Hepatocyte (in vitro differentiated cells): ENCODE data around the gene MED16. TPM values are rescaled to one million over a fixed set of nuclear protein-coding genes. Genes with fewer than 3 reads are reported as not detected.

Experiments used
- DNase-seq: peaks from one replicate; pipeline ENCODE4 v3.0.0-alpha.2; 2016; ENCODE audit warnings: low spot score
- H2AFZ ChIP-seq: fragments of 200-600 bp; sonication (generic); 2 replicates; pipeline ENCODE4 v1.6.0; 2016; ENCODE audit warnings: antibody characterized with exemption, mild to moderate bottlenecking
- H3K27ac ChIP-seq: fragments of 200-600 bp; sonication (generic); 2 replicates; pipeline ENCODE4 v1.5.1; 2016; ENCODE audit warnings: mild to moderate bottlenecking
- H3K27me3 ChIP-seq: fragments of 200-600 bp; sonication (generic); 2 replicates; pipeline ENCODE4 v1.6.1; 2016
- H3K36me3 ChIP-seq: fragments of 200-600 bp; sonication (generic); replicated peaks from 2 replicates; pipeline ENCODE4 v1.5.1; 2016; ENCODE audit warnings: low read depth; ENCODE audit not compliant: insufficient read depth
- H3K4me1 ChIP-seq: fragments of 200-600 bp; sonication (generic); 2 replicates; pipeline ENCODE4 v1.5.1; 2016; ENCODE audit warnings: mild to moderate bottlenecking, moderate library complexity; ENCODE audit not compliant: insufficient read depth
- H3K4me2 ChIP-seq: fragments of 200-600 bp; sonication (generic); 2 replicates; pipeline ENCODE4 v1.6.0; 2016
- H3K4me3 ChIP-seq: fragments of 200-600 bp; sonication (generic); 2 replicates; pipeline ENCODE4 v1.5.1; 2016; ENCODE audit warnings: mild to moderate bottlenecking
- H3K79me2 ChIP-seq: fragments of 200-600 bp; sonication (generic); 2 replicates; pipeline ENCODE4 v1.6.0; 2017; ENCODE audit warnings: mild to moderate bottlenecking
- H3K9me2 ChIP-seq: fragments of 200-600 bp; sonication (generic); replicated peaks from 2 replicates; pipeline ENCODE4 v1.6.0; 2017; ENCODE audit warnings: mild to moderate bottlenecking; ENCODE audit not compliant: insufficient read depth
- H3K9me3 ChIP-seq: fragments of 200-600 bp; sonication (generic); 2 replicates; pipeline ENCODE4 v1.5.1; 2016; ENCODE audit warnings: low read depth, mild to moderate bottlenecking
- H4K20me1 ChIP-seq: fragments of 200-600 bp; sonication (generic); 2 replicates; pipeline ENCODE4 v1.6.0; 2016; ENCODE audit warnings: mild to moderate bottlenecking; ENCODE audit not compliant: insufficient read depth, poor library complexity, severe bottlenecking
- CTCF ChIP-seq: fragments of 200-600 bp; sonication (generic); IDR thresholded peaks from 2 replicates; pipeline ENCODE4 v1.5.1; 2016; ENCODE audit warnings: antibody characterized with exemption, mild to moderate bottlenecking; ENCODE audit not compliant: poor library complexity
- EZH2 ChIP-seq: fragments of 200-600 bp; sonication (generic); IDR thresholded peaks from 2 replicates; pipeline ENCODE4 v1.6.1; 2016; ENCODE audit warnings: antibody characterized with exemption, mild to moderate bottlenecking, borderline replicate concordance
- EZH2phosphoT487 ChIP-seq: fragments of 200-600 bp; sonication (generic); IDR thresholded peaks from one replicate; pipeline ENCODE4 v1.6.1; 2018; ENCODE audit warnings: antibody characterized with exemption, mild to moderate bottlenecking, low read depth, moderate library complexity; ENCODE audit not compliant: unreplicated experiment, severe bottlenecking
- WGBS: methylation state at CpG from one replicate; pipeline ENCODE4 v1.1.6; 2016; ENCODE audit warnings: low lambda C conversion rate; ENCODE audit errors: missing lambda C conversion rate; 5-methylcytosine and 5-hydroxymethylcytosine counted together
- polyA plus RNA-seq: library from polyadenylated mRNA; unstranded; fragments of >200 nt; fragmentation: Nextera tagmentation; extraction: Ambion mirVana; gene quantifications from 2 replicates; pipeline ENCODE4 v1.2.1, GENCODE V29; 2016
- total RNA-seq: library from RNA; depleted of rRNA; stranded (reverse); fragments of >200 nt; gene quantifications from 2 replicates; pipeline ENCODE4 v1.2.3, GENCODE V29; 2014

The MED16 gene
- total and polyA plus RNA-seq, 2 experiments from 2014 or later: 32.1 to 80.9 TPM

- H2AFZ ChIP-seq: no peak overlapping the region
- no peaks in the 10 kb centered on the region for H3K27me3 ChIP-seq
- no peak for TF ChIP-seq CTCF
- TF ChIP-seq EZH2: no peak
- TF ChIP-seq EZH2phosphoT487: no peak
- H3K9me2 ChIP-seq: no peaks in the 10 kb centered on the region
- 92% methylated on average over 17 of the region's 38 CpGs for WGBS
- no peaks in the 10 kb centered on the region for H3K36me3 ChIP-seq
- H3K9me3 ChIP-seq: no peaks in the 10 kb centered on the region
- DNase-seq: no peak
- H3K4me2 ChIP-seq: no peak overlapping the region
- no peaks in the 10 kb centered on the region for H3K4me1 ChIP-seq
- H3K79me2 ChIP-seq: no peaks in the 10 kb centered on the region
- H3K4me3 ChIP-seq: no peak overlapping the region
- H4K20me1 ChIP-seq: no peaks in the 10 kb centered on the region
- H3K27ac ChIP-seq: no peak overlapping the region
Measured at GRCh38 chr19:866769-867300, 26.2 kb downstream of the MED16 start.

- no peaks in the 10 kb centered on the region for H3K9me2 ChIP-seq
- no peaks in the 10 kb centered on the region for H3K27me3 ChIP-seq
- DNase-seq: no peak
- no peaks in the 10 kb centered on the region for H4K20me1 ChIP-seq
- no peak overlapping the region for H2AFZ ChIP-seq
- H3K4me1 ChIP-seq: peaks cover 5% of the 10 kb centered on the region
- H3K27ac ChIP-seq: no peak overlapping the region
- H3K4me3 ChIP-seq: no peak overlapping the region
- no peaks in the 10 kb centered on the region for H3K9me3 ChIP-seq
- H3K79me2 ChIP-seq: no peaks in the 10 kb centered on the region
- no peak for TF ChIP-seq EZH2
- no peak for TF ChIP-seq EZH2phosphoT487
- TF ChIP-seq CTCF: no peak
- H3K36me3 ChIP-seq: no peaks in the 10 kb centered on the region
- WGBS: 88% methylated on average over 7 of the region's 7 CpGs
- no peak overlapping the region for H3K4me2 ChIP-seq
Measured at GRCh38 chr19:863315-863620, 29.7 kb downstream of the MED16 start.

GRCh38 chr19:862581-863314 lies 30.2 kb downstream of the MED16 start:
- no peaks in the 10 kb centered on the region for H3K9me3 ChIP-seq

More at GRCh38 chr19:862581-863314, 30.2 kb downstream of the MED16 start:
- Histone ChIP-seq H3K4me2 (no peak overlapping the region), H3K4me1 (peaks cover 5% of the 10 kb centered on the region), H3K27ac (no peak overlapping the region), H4K20me1 (no peaks in the 10 kb centered on the region), H3K79me2 (no peaks in the 10 kb centered on the region), H3K36me3 (no peaks in the 10 kb centered on the region), H3K9me2 (no peaks in the 10 kb centered on the region), H3K27me3 (no peaks in the 10 kb centered on the region), H3K4me3 (no peak overlapping the region), H2AFZ (no peak overlapping the region)
- WGBS: 37% methylated on average over 14 of the region's 48 CpGs
- TF ChIP-seq EZH2: no peak
- TF ChIP-seq EZH2phosphoT487: no peak
- TF ChIP-seq CTCF: no peak
- DNase-seq: peak; percentile 65
